IPS-15b (cell line): ENCODE data around the gene MB21D2.
"Not testable (repeated sequence)": the region's sequence is repeated elsewhere in the genome, so short reads cannot be mapped to it uniquely, and the experiment has no call there.

Experiments
- H3K27me3 ChIP-seq: one replicate; pipeline ENCODE4 v1.6.1; 2013; ENCODE audit warnings: low read length; ENCODE audit not compliant: control insufficient read depth, insufficient read depth
- H3K36me3 ChIP-seq: one replicate; pipeline ENCODE4 v1.6.1; 2013; ENCODE audit warnings: low read length; ENCODE audit not compliant: control insufficient read depth, insufficient read depth
- H3K4me1 ChIP-seq: one replicate; pipeline ENCODE4 v1.6.1; 2013; ENCODE audit warnings: mild to moderate bottlenecking, low read length; ENCODE audit not compliant: control insufficient read depth, insufficient read depth
- H3K4me3 ChIP-seq: one replicate; pipeline ENCODE4 v1.5.1; 2013; ENCODE audit warnings: low read depth, low read length
- H3K9ac ChIP-seq: one replicate; pipeline ENCODE4 v1.6.1; 2013; ENCODE audit warnings: low read depth, mild to moderate bottlenecking, low read length
- H3K9me3 ChIP-seq: one replicate; pipeline ENCODE4 v1.6.1; 2013; ENCODE audit warnings: mild to moderate bottlenecking, low read length; ENCODE audit not compliant: control insufficient read depth, insufficient read depth

MB21D2 gene

DNA sequence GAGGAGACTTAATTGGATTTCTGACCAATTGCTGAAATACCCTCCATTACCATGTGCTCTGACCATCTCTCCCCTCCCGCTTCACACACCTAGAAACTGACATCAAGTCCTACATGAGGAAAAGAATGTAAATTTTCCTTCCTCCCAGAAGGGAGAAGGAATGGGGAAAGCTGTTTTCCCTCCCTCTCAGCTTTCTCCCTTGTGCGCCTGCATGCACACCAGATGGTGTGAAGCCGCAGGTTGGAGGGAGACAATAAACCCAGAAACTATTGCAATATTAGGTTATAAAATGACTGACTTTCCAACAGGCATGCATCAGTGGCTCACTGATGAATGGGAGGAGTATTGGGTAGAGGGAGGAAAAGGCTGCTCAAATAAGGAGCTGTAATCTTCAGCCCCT is 50.9 kb downstream of the MB21D2 start:
- no peak overlapping the region for H3K4me3 ChIP-seq
- peaks cover 13% of the 10 kb centered on the region for H3K4me1 ChIP-seq
- no peak overlapping the region for H3K9ac ChIP-seq
- no peaks in the 10 kb centered on the region for H3K27me3 ChIP-seq
- H3K9me3 ChIP-seq = no peaks in the 10 kb centered on the region
- H3K36me3 ChIP-seq = no peaks in the 10 kb centered on the region

GRCh38 chr3:192864941-192865340 is 52.7 kb downstream of the MB21D2 start:
- Histone ChIP-seq H3K9me3 (no peaks in the 10 kb centered on the region), H3K4me1 (peaks cover 13% of the 10 kb centered on the region), H3K4me3 (no peak overlapping the region), H3K36me3 (no peaks in the 10 kb centered on the region), H3K9ac (no peak overlapping the region), H3K27me3 (no peaks in the 10 kb centered on the region)

DNA sequence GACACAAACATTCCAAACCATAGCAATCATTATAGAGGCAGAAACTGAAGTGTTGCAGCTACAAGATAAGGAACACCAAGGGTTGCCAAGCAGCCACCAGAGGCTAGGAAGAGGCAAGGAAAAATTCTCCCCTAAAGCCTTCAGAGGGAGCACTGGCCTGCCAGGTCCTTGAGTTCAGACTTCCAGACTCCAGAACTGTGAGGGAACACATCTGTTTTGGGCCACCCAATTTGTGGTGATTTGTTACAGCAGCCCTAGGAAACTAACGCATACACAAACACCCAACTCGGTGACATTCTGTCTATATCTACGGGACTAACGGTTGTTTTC is 54.6 kb downstream of the MB21D2 start:
- H3K9ac ChIP-seq = no peak overlapping the region
- no peaks in the 10 kb centered on the region for H3K27me3 ChIP-seq
- H3K4me1 ChIP-seq = peaks cover 12% of the 10 kb centered on the region
- no peak overlapping the region for H3K4me3 ChIP-seq
- H3K9me3 ChIP-seq = no peaks in the 10 kb centered on the region
- H3K36me3 ChIP-seq = no peaks in the 10 kb centered on the region

DNA sequence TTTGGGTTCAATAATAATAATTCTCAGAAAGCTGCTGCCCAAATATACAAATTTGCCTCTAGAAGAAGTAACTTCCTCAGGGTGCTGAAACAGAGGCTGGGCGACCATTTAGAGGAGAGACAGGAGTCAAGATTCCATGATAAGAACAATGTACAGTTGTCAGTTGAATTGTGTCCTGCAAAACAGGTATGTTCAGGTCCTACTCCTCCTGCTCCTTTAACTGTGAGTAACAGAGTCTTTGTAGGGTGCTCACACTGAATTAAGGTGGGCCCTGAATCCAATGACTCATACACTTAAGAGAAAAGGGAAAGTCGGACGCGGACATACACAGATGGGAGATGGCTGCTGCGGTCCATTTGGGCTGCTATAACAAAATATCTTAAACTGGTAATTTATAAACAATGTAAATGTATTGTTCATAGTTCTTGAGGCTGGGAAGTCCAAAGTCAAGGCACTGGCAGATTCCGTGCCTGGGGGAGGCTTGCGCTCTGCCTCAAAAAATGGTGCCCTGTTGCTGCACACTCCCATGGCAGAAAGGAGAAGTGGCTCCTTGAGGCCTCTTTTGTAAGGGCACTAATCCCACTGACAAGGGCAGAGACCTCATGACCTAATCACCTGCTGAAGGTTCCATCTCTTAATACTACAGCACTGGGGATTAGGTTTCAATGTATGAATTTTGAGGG is 55.1 kb downstream of the MB21D2 start:
- H3K9ac ChIP-seq = no peak overlapping the region
- H3K4me1 ChIP-seq = peaks cover 12% of the 10 kb centered on the region
- H3K9me3 ChIP-seq = no peaks in the 10 kb centered on the region

DNA sequence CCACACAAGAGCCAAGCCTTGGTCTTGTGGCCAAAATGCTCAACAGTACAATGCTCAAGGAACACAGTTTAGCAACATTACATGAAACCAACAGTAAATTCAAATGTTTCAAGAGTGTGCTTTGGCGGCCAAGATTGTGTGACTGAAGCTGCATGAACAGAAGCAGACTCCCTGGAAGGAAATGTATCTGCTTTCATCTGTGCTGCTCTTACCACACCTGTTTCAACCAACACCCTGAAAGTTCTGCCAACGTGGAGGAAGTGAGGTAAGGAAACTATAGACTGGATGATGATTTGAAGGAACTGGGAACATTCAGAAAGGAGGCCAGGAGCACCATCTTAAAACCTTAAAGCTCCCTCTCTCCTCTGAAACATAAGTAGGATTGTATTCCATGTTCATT is 55.7 kb downstream of the MB21D2 start:
- H3K4me1 ChIP-seq = peaks cover 6% of the 10 kb centered on the region

More for the DNA sequence above, 55.1 kb downstream of the MB21D2 start:
- H3K27me3 ChIP-seq = no peaks in the 10 kb centered on the region
- no peak overlapping the region for H3K4me3 ChIP-seq
- H3K36me3 ChIP-seq = no peaks in the 10 kb centered on the region

DNA sequence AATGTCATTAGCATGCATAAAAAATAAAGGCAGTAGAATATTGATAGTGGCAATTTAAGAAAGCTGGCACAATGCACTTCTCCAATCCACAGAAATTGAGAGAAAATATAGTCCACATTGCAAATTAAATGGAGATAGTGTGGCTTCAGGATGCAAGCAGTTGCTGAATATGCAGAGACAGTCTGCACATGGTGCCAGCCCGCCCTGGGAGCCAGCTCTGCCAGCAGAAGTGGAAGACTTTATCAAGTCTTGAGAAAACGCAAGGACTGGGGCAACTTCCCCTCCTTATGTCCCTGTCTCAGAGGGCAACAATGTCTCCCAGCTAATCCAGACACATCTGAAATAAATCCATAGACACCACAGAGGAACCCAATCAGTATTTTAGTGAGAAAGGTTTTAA is 57.2 kb downstream of the MB21D2 start:
- Histone ChIP-seq H3K27me3 (no peaks in the 10 kb centered on the region), H3K36me3 (no peaks in the 10 kb centered on the region), H3K9ac (no peak overlapping the region), H3K4me1 (peaks cover 4% of the 10 kb centered on the region), H3K4me3 (no peak overlapping the region), H3K9me3 (no peaks in the 10 kb centered on the region)

More for the DNA sequence above, 55.7 kb downstream of the MB21D2 start:
- Histone ChIP-seq H3K9ac (no peak overlapping the region), H3K4me3 (no peak overlapping the region), H3K27me3 (no peaks in the 10 kb centered on the region), H3K9me3 (no peaks in the 10 kb centered on the region), H3K36me3 (no peaks in the 10 kb centered on the region)

GRCh38 chr3:192858849-192859585 is 58.6 kb downstream of the MB21D2 start:
- Histone ChIP-seq H3K4me3 (no peak overlapping the region), H3K36me3 (no peaks in the 10 kb centered on the region), H3K4me1 (peaks cover 6% of the 10 kb centered on the region), H3K9me3 (no peaks in the 10 kb centered on the region), H3K27me3 (no peaks in the 10 kb centered on the region), H3K9ac (no peak overlapping the region)

- Histone ChIP-seq H3K4me1 (peaks cover 13% of the 10 kb centered on the region), H3K36me3 (no peaks in the 10 kb centered on the region), H3K9ac (no peak overlapping the region), H3K27me3 (no peaks in the 10 kb centered on the region), H3K4me3 (no peak overlapping the region), H3K9me3 (no peaks in the 10 kb centered on the region)
Measured at GRCh38 chr3:192857260-192857661, 60.4 kb downstream of the MB21D2 start.

DNA sequence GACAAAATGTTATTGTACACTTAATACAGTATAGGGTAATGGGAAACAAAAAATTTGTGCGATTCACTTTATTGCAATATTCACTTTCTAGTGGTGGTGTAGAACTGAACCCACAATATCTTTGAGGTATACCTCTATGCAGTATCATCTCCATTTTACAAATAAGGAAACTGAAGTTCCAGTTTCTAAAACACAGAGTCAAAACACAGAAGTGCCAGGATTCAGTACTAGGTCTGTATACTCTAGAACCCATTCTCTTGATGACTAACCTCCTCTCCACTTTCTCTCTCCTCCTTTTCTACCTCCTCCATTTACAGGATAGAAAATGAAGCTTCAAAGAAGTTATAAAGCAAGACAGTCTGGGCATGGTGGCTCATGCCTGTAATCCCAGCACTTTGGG is 62.2 kb downstream of the MB21D2 start:
- H3K9me3 ChIP-seq = no peaks in the 10 kb centered on the region
- no peaks in the 10 kb centered on the region for H3K36me3 ChIP-seq
- peaks cover 13% of the 10 kb centered on the region for H3K4me1 ChIP-seq
- no peak overlapping the region for H3K4me3 ChIP-seq
- H3K9ac ChIP-seq = no peak overlapping the region
- H3K27me3 ChIP-seq = no peaks in the 10 kb centered on the region

DNA sequence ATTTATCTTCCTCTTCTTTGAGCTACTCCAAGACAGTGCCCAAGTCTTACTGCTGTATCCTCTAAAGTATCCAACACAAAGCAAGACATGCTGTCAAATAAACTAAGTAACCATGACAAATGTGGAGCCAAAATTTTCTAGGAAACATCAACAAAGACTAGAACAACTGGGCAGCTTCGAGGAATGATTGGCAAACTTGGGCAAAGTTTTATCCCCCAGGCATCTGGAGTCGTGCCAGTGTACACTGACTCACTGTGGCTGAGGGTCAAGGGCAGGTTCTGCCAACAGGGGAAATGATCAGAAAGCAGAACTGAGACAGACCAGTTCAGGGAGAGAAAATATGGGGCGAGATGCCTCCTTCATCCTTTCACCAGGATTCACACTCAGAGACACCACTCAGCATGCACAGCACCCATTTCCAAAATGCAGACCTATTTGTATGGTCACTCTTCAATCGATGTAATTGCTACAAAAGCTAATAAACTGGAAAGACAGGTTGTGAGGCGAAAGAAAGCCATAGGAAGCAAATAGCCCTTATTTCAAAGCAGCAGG is 65.8 kb downstream of the MB21D2 start:
- Histone ChIP-seq H3K36me3 (no peaks in the 10 kb centered on the region), H3K4me1 (peaks cover 8% of the 10 kb centered on the region), H3K9ac (no peak overlapping the region), H3K4me3 (no peak overlapping the region), H3K27me3 (no peaks in the 10 kb centered on the region), H3K9me3 (no peaks in the 10 kb centered on the region)

DNA sequence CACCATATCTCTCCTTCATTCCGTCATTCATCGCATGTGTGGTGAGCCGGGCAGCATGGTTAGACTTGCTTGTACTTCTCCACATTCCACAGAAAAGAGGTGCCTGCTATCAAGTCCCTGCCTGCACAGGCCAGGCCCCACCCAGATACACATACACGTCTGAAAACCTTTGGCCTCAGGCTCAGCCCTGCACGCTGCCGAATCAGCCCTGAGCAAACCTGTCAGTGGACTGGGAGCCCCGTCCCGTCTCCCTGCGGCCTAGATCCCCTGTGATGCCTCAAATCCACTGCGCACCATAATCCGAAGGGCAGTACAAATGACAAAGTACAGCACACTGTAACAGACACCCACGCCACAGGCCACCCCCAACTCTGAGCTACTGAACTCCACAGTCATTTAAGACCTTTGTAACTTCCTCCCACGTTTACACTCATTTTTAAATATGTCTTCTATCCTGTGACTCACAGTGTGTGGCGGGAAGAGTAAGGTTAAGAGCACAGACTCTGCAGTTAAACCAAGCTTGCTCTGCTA is 67.1 kb downstream of the MB21D2 start:
- Histone ChIP-seq H3K9ac (no peak overlapping the region), H3K27me3 (no peaks in the 10 kb centered on the region), H3K4me1 (peaks cover 8% of the 10 kb centered on the region), H3K36me3 (no peaks in the 10 kb centered on the region), H3K9me3 (no peaks in the 10 kb centered on the region), H3K4me3 (no peak overlapping the region)

DNA sequence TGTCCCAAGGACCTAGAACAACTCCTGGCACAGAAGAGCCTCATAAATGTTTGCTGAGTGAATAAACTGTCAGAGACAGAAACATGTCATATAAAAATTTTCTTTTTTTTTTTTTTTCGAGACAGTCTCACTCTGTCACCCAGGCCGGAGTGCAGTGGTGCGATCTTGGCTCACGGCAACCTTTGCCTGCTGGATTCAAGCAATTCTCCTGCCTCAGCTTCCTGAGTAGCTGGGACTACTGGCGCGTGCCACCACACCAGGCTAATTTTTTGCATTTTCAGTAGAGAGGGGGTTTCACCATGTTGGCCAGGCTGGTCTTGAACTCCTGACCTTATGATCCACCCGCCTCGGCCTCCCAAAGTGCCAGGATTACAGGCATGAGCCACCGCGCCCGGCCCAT is 67.8 kb downstream of the MB21D2 start:
- H3K9me3 ChIP-seq, H3K4me1 ChIP-seq, H3K27me3 ChIP-seq, H3K36me3 ChIP-seq, H3K4me3 ChIP-seq, H3K9ac ChIP-seq: not testable (repeated sequence)
